ENCODE data around the gene ANKRD44. TPM values are rescaled to one million over a fixed set of nuclear protein-coding genes. Genes with fewer than 3 reads are reported as not detected.

The ANKRD44 gene
- total and polyA plus RNA-seq, 2 of the 8 experiments (the other 6 are each of a cell fraction or from before 2014, with no cell fraction given), result 1.2 to 1.3 TPM

DNA sequence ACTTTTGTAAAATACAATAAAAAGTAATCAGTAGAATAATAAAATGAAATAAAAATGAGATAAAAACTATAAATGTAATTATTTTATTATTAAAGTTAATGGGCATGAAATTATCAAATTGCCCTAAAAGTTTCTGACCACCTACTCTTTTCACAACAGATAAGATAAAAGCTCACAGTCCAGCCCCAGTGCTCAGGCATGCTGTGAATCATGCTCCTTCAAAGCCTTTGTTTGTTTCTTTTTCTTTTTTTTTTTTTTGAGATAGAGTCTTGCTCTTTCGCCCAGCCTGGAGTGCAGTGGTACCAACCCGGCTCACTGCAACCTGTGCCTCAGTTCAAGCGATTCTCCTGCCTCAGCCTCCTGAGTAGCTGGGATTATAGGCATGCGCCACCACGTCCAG lies 181.7 kb downstream of the ANKRD44 start:
- no peak overlapping the region for H4K5ac ChIP-seq (ENCODE audit: insufficient read length, low read depth, low read length)
- no peak for DNase-seq (ENCODE audit: low read depth in 1 of 2, low spot score in 2 of 2)
- POLR2A ChIA-PET (ENCODE audit: partially characterized antibody), result no interaction called here
- no peak overlapping the region for H3K9ac ChIP-seq (replicated peaks in 1 of 4; ENCODE audit: extremely low read depth in 1 of 4, low read depth in 3 of 4, low read length in 3 of 4)
- H2AK5ac ChIP-seq (ENCODE audit: low read depth, low read length), result no peak overlapping the region
- no peak overlapping the region for H3K27ac ChIP-seq (ENCODE audit: low read depth, low read length)
- WGBS, 2 experiments (ENCODE audit: extremely low coverage in 1 of 2, insufficient coverage in 1 of 2, insufficient read length in 1 of 2, insufficient replicate concordance in 2 of 2, low coverage in 1 of 2, low lambda C conversion rate in 2 of 2, missing lambda C conversion rate in 1 of 2), result 97% methylated on average over 4 of the region's 5 CpGs; no CpG with 5 or more reads in 1 of the 2 experiments
- no peaks in the 10 kb centered on the region for H3K27me3 ChIP-seq (replicated peaks in 1 of 4; ENCODE audit: control insufficient read depth in 3 of 4, extremely low read depth in 1 of 4, insufficient read depth in 3 of 4, low read length in 3 of 4)
- CTCF ChIA-PET (ENCODE audit: partially characterized antibody), result interaction anchor here (0.9 to 4.5 kb wide), 3 partner anchors 15 to 39 kb away, joined by 4 to 38 read pairs (median 20); no protein-coding TSS in a partner anchor
- no peaks in the 10 kb centered on the region for H3K23me2 ChIP-seq (ENCODE audit: low read depth, low read length)
- H3K9me3 ChIP-seq (ENCODE audit: insufficient read depth in 2 of 2, low read depth in 1 of 2, low read length in 1 of 2), result no peaks in the 10 kb centered on the region
- no peak overlapping the region for H3K4ac ChIP-seq (replicated peaks; ENCODE audit: insufficient read length, low read depth, low read length)
- H3K79me2 ChIP-seq (ENCODE audit: control insufficient read depth in 1 of 2, insufficient read depth in 2 of 2, low read length in 2 of 2), result no peaks in the 10 kb centered on the region
- H3K36me3 ChIP-seq (ENCODE audit: control insufficient read depth in 2 of 4, insufficient read depth in 4 of 4, low read length in 3 of 4), result no peaks in the 10 kb centered on the region
- H3K23ac ChIP-seq (ENCODE audit: insufficient read length), result no peak overlapping the region
- no peak overlapping the region for H3K14ac ChIP-seq (ENCODE audit: insufficient read length)
- H2BK20ac ChIP-seq (ENCODE audit: low read length), result no peak overlapping the region
- H3K4me3 ChIP-seq (ENCODE audit: extremely low read depth in 1 of 4, insufficient read depth in 2 of 4, low read depth in 3 of 4, low read length in 4 of 4), result no peak overlapping the region
- H3K18ac ChIP-seq (ENCODE audit: extremely low read depth, low read length), result no peak overlapping the region
- FAIRE-seq, result no peak
- H2BK5ac ChIP-seq (ENCODE audit: low read depth, low read length), result no peak overlapping the region
- no peaks in the 10 kb centered on the region; the same call in 1 of the 2 replicates for H3K79me1 ChIP-seq (ENCODE audit: low read depth, low read length)
- no peaks in the 10 kb centered on the region for H4K20me1 ChIP-seq (replicated peaks in 1 of 2; ENCODE audit: control insufficient read depth in 1 of 2, insufficient read depth in 2 of 2, low read length in 2 of 2)
- H4K8ac ChIP-seq (ENCODE audit: extremely low read depth, insufficient read depth, low read length), result no peak overlapping the region
- no peaks in the 10 kb centered on the region for H3K4me1 ChIP-seq (replicated peaks in 1 of 4; ENCODE audit: control insufficient read depth in 3 of 4, insufficient read depth in 4 of 4, low read length in 3 of 4)
- no peak overlapping the region for H3K56ac ChIP-seq (replicated peaks; ENCODE audit: insufficient read length, low read depth, low read length)
- no peak overlapping the region for H3K4me2 ChIP-seq (ENCODE audit: insufficient read depth in 1 of 2, low read depth in 2 of 2, low read length in 2 of 2)
- no peak overlapping the region for H2BK12ac ChIP-seq (ENCODE audit: low read depth, low read length)
- H2BK15ac ChIP-seq (ENCODE audit: low read length), result no peak overlapping the region
- no peak overlapping the region for H2BK120ac ChIP-seq (replicated peaks; ENCODE audit: low read depth, low read length)
- H4K91ac ChIP-seq (replicated peaks; ENCODE audit: insufficient read length, low read length), result no peak overlapping the region
- no peak overlapping the region for H2AFZ ChIP-seq (ENCODE audit: low read length)
- TF ChIP-seq RBBP5 (IDR thresholded peaks at IDR 0.05; ENCODE audit: borderline replicate concordance, low read depth, low read length) (no peak), CBX5 (IDR thresholded peaks at IDR 0.05; ENCODE audit: low read depth, low read length) (no peak), KDM4A (IDR thresholded peaks at IDR 0.05; ENCODE audit: low read depth, low read length, severe bottlenecking) (no peak), PHF8 (conservative IDR thresholded peaks at IDR 0.05; ENCODE audit: low read depth, low read length) (no peak), CHD2 (IDR thresholded peaks at IDR 0.05; ENCODE audit: low read length) (no peak), NANOG (IDR thresholded peaks at IDR 0.05; ENCODE audit: insufficient read depth, low read depth, low read length, poor library complexity, severe bottlenecking) (no peak), MAFK (IDR thresholded peaks at IDR 0.05; ENCODE audit: low read depth, low read length) (no peak), CREB1 (IDR thresholded peaks at IDR 0.05) (no peak), CEBPB (IDR thresholded peaks at IDR 0.05; ENCODE audit: low read depth, low read length) (no peak), SP2 (IDR thresholded peaks at IDR 0.05; ENCODE audit: low read length) (no peak)
- TF ChIP-seq, protein P1, sequence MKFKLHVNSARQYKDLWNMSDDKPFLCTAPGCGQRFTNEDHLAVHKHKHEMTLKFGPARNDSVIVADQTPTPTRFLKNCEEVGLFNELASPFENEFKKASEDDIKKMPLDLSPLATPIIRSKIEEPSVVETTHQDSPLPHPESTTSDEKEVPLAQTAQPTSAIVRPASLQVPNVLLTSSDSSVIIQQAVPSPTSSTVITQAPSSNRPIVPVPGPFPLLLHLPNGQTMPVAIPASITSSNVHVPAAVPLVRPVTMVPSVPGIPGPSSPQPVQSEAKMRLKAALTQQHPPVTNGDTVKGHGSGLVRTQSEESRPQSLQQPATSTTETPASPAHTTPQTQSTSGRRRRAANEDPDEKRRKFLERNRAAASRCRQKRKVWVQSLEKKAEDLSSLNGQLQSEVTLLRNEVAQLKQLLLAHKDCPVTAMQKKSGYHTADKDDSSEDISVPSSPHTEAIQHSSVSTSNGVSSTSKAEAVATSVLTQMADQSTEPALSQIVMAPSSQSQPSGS (IDR thresholded peaks at IDR 0.05; ENCODE audit: low read length), result no peak
- TF ChIP-seq, protein P2, sequence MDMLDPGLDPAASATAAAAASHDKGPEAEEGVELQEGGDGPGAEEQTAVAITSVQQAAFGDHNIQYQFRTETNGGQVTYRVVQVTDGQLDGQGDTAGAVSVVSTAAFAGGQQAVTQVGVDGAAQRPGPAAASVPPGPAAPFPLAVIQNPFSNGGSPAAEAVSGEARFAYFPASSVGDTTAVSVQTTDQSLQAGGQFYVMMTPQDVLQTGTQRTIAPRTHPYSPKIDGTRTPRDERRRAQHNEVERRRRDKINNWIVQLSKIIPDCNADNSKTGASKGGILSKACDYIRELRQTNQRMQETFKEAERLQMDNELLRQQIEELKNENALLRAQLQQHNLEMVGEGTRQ (IDR thresholded peaks at IDR 0.05; ENCODE audit: low read length), result no peak

All from H1 (cell line).